H1 (cell line): ENCODE data around the gene C21orf58. TPM values are rescaled to one million over a fixed set of nuclear protein-coding genes. Genes with fewer than 3 reads are reported as not detected.

Experiments used
- CTCF ChIA-PET: fragments of 300-600 bp; sonication (Branson Sonifier 250); formaldehyde crosslinking; loops from one replicate; lab custom pipeline; 2021; ENCODE audit not compliant: partially characterized antibody; lab: Charles Lee
- POLR2A ChIA-PET: fragments of 300-600 bp; sonication (Branson Sonifier 250); formaldehyde crosslinking; loops from one replicate; lab custom pipeline; 2021; ENCODE audit warnings: inconsistent platforms; ENCODE audit not compliant: partially characterized antibody; lab: Charles Lee
- DNase-seq, 2 experiments: peaks; one replicate each; pipeline versions ENCODE4 v3.0.0 to v3.0.0-alpha.2; 2010 to 2022; ENCODE audit warnings: low spot score in 2 of 2, low read depth in 1 of 2, mixed read lengths in 1 of 2
- FAIRE-seq: peaks from 2 replicates; lab custom pipeline; 2011; peaks lifted over from hg19 to GRCh38; lab: Jason Lieb, UNC
- H2AFZ ChIP-seq: 2 replicates; pipeline ENCODE4 v1.8.1; 2012; ENCODE audit warnings: low read length, inconsistent platforms
- H2AK5ac ChIP-seq: 2 replicates; pipeline ENCODE4 v1.6.1; 2013; ENCODE audit warnings: low read depth, low read length
- H2BK120ac ChIP-seq: replicated peaks from 2 replicates; pipeline ENCODE3; 2013; ENCODE audit warnings: low read depth, low read length, inconsistent platforms
- H2BK12ac ChIP-seq: 2 replicates; pipeline ENCODE4 v1.6.1; 2013; ENCODE audit warnings: low read depth, low read length
- H2BK15ac ChIP-seq: 2 replicates; pipeline ENCODE4 v1.6.1; 2013; ENCODE audit warnings: low read length
- H2BK20ac ChIP-seq: 2 replicates; pipeline ENCODE4 v1.6.1; 2013; ENCODE audit warnings: low read length
- H2BK5ac ChIP-seq: 2 replicates; pipeline ENCODE4 v1.6.1; 2013; ENCODE audit warnings: low read depth, low read length
- H3K14ac ChIP-seq: 2 replicates; pipeline ENCODE4 v1.6.1; 2013; ENCODE audit warnings: inconsistent platforms; ENCODE audit not compliant: insufficient read length
- H3K18ac ChIP-seq: 2 replicates; pipeline ENCODE4 v1.6.1; 2013; ENCODE audit warnings: low read length; ENCODE audit errors: extremely low read depth
- H3K23ac ChIP-seq: 2 replicates; pipeline ENCODE4 v1.6.1; 2013; ENCODE audit warnings: inconsistent platforms; ENCODE audit not compliant: insufficient read length
- H3K23me2 ChIP-seq: 2 replicates; pipeline ENCODE4 v1.6.1; 2013; ENCODE audit warnings: low read depth, low read length
- H3K27ac ChIP-seq: 2 replicates; pipeline ENCODE4 v1.6.1; 2011; ENCODE audit warnings: low read depth, low read length, inconsistent platforms
- H3K27me3 ChIP-seq, 4 experiments: replicated peaks in 1 of 4; 1 replicate in 1 of 4; 2 replicates in 3 of 4; pipeline versions ENCODE4 v1.6.1 to v1.8.1; 2011 to 2013; ENCODE audit warnings: low read length in 3 of 4, mild to moderate bottlenecking in 3 of 4, inconsistent platforms in 2 of 4, mixed read lengths in 2 of 4, moderate library complexity in 1 of 4; ENCODE audit not compliant: control insufficient read depth in 3 of 4, insufficient read depth in 3 of 4; ENCODE audit errors: extremely low read depth in 1 of 4
- H3K36me3 ChIP-seq, 4 experiments: 2 replicates each; pipeline versions ENCODE4 v1.6.1 to v1.8.1; 2011 to 2013; ENCODE audit warnings: mild to moderate bottlenecking in 4 of 4, low read length in 3 of 4, moderate library complexity in 2 of 4, control low read depth in 1 of 4, inconsistent platforms in 1 of 4; ENCODE audit not compliant: insufficient read depth in 4 of 4, control insufficient read depth in 2 of 4
- H3K4ac ChIP-seq: replicated peaks from 2 replicates; pipeline ENCODE3; 2013; ENCODE audit warnings: low read length, low read depth, mixed read lengths, inconsistent platforms; ENCODE audit not compliant: insufficient read length
- H3K4me1 ChIP-seq, 4 experiments: replicated peaks in 1 of 4; 1 replicate in 1 of 4; 2 replicates in 3 of 4; pipeline versions ENCODE4 v1.6.1 to v1.8.1; 2011 to 2013; ENCODE audit warnings: low read length in 3 of 4, inconsistent platforms in 2 of 4, mixed read lengths in 1 of 4; ENCODE audit not compliant: insufficient read depth in 4 of 4, control insufficient read depth in 3 of 4
- H3K4me2 ChIP-seq, 2 experiments: 2 replicates each; pipeline versions ENCODE4 v1.6.1 to v1.8.1; 2011 to 2013; ENCODE audit warnings: low read depth in 2 of 2, low read length in 2 of 2, control low read depth in 1 of 2, inconsistent platforms in 1 of 2, mild to moderate bottlenecking in 1 of 2; ENCODE audit not compliant: insufficient read depth in 1 of 2
- H3K4me3 ChIP-seq, 4 experiments: fragments of 200-600, 300-600 bp in 1 of 4; sonication (generic), shearing (Covaris generic), sonication (Bioruptor Twin) in 1 of 4; 2 replicates each; pipeline versions ENCODE4 v1.5.1 to v1.8.1; 2011 to 2016; ENCODE audit warnings: low read length in 4 of 4, low read depth in 3 of 4, control low read depth in 2 of 4, inconsistent platforms in 2 of 4, mild to moderate bottlenecking in 2 of 4, mixed read lengths in 1 of 4, moderate library complexity in 1 of 4; ENCODE audit not compliant: insufficient read depth in 2 of 4; ENCODE audit errors: extremely low read depth in 1 of 4
- H3K56ac ChIP-seq: replicated peaks from 2 replicates; pipeline ENCODE3; 2013; ENCODE audit warnings: low read depth, mild to moderate bottlenecking, mixed read lengths, low read length, inconsistent platforms; ENCODE audit not compliant: insufficient read length
- H3K79me1 ChIP-seq: 2 replicates; pipeline ENCODE4 v1.6.1; 2013; ENCODE audit warnings: low read depth, low read length, control low read depth
- H3K79me2 ChIP-seq, 2 experiments: 2 replicates each; pipeline versions ENCODE4 v1.6.1 to v1.8.1; 2012 to 2013; ENCODE audit warnings: low read length in 2 of 2, mild to moderate bottlenecking in 2 of 2, inconsistent platforms in 1 of 2; ENCODE audit not compliant: insufficient read depth in 2 of 2, control insufficient read depth in 1 of 2
- H3K9ac ChIP-seq, 4 experiments: replicated peaks in 1 of 4; 1 replicate in 1 of 4; 2 replicates in 3 of 4; pipeline versions ENCODE4 v1.6.1 to v1.8.1; 2011 to 2013; ENCODE audit warnings: low read depth in 3 of 4, low read length in 3 of 4, control low read depth in 2 of 4, mild to moderate bottlenecking in 2 of 4, moderate library complexity in 2 of 4, inconsistent platforms in 1 of 4; ENCODE audit errors: extremely low read depth in 1 of 4
- H3K9me3 ChIP-seq, 2 experiments: 2 replicates each; pipeline versions ENCODE4 v1.6.1 to v1.8.1; 2012 to 2013; ENCODE audit warnings: mild to moderate bottlenecking in 2 of 2, moderate library complexity in 2 of 2, control low read depth in 1 of 2, inconsistent platforms in 1 of 2, low read depth in 1 of 2, low read length in 1 of 2, mixed read lengths in 1 of 2; ENCODE audit not compliant: insufficient read depth in 2 of 2
- H4K20me1 ChIP-seq, 2 experiments: replicated peaks in 1 of 2; 2 replicates each; pipeline versions ENCODE3 to v1.8.1; 2011 to 2013; ENCODE audit warnings: inconsistent platforms in 2 of 2, low read length in 2 of 2, mild to moderate bottlenecking in 1 of 2; ENCODE audit not compliant: insufficient read depth in 2 of 2, control insufficient read depth in 1 of 2
- H4K5ac ChIP-seq: 2 replicates; pipeline ENCODE4 v1.6.1; 2013; ENCODE audit warnings: low read length, low read depth, mixed read lengths, inconsistent platforms; ENCODE audit not compliant: insufficient read length
- H4K8ac ChIP-seq: 2 replicates; pipeline ENCODE4 v1.8.0; 2013; ENCODE audit warnings: mild to moderate bottlenecking, moderate library complexity, low read length, inconsistent platforms; ENCODE audit not compliant: insufficient read depth; ENCODE audit errors: extremely low read depth
- H4K91ac ChIP-seq: replicated peaks from 2 replicates; pipeline ENCODE3; 2013; ENCODE audit warnings: low read length, mixed read lengths, inconsistent platforms; ENCODE audit not compliant: insufficient read length
- KDM4A ChIP-seq: IDR thresholded peaks from one replicate; pipeline ENCODE4 v1.7.1; 2012; ENCODE audit warnings: low read depth, mild to moderate bottlenecking, moderate library complexity, low read length, inconsistent platforms; ENCODE audit not compliant: severe bottlenecking
- SIRT6 ChIP-seq: IDR thresholded peaks from one replicate; pipeline ENCODE4 v1.7.1; 2012; ENCODE audit warnings: low read length, inconsistent platforms
- SIX5 ChIP-seq: IDR thresholded peaks from 2 replicates; pipeline ENCODE4 v1.6.1; 2011; ENCODE audit warnings: mild to moderate bottlenecking, low read depth, low read length
- WGBS, 2 experiments: shearing (Covaris generic) in 1 of 2; methylation state at CpG; one replicate each; pipeline versions ENCODE4 v1.1.6 to v1.1.7; 2013 to 2015; ENCODE audit warnings: low lambda C conversion rate in 2 of 2, mixed read lengths in 2 of 2, inconsistent platforms in 1 of 2, low coverage in 1 of 2, missing lambda C conversion rate in 1 of 2; ENCODE audit not compliant: insufficient replicate concordance in 2 of 2, insufficient coverage in 1 of 2, insufficient read length in 1 of 2; ENCODE audit errors: extremely low coverage in 1 of 2, missing lambda C conversion rate in 1 of 2; 5-methylcytosine and 5-hydroxymethylcytosine counted together
- polyA plus RNA-seq, 7 experiments: library from polyadenylated mRNA; depleted of rRNA in 3 of 7; stranded (reverse) in 5 of 7; unstranded in 2 of 7; fragments of >200 nt in 5 of 7; fragments of 200-250 nt in 2 of 7; gene quantifications; 1 replicate in 5 of 7; 2 replicates in 1 of 7; 4 replicates in 1 of 7; pipeline versions ENCODE4 v1.2.1 to v1.2.3, GENCODE V29; 2011 to 2013; ENCODE audit warnings: missing spikeins in 2 of 7, mixed read lengths in 2 of 7
- total RNA-seq: library from RNA; stranded (reverse); fragmentation: NEBNext Ultra II Directional; extraction: Animal tissue kit (Norgen Biotek cat#: 25700); gene quantifications from 2 replicates; pipeline ENCODE4 v1.2.1, GENCODE V29; 2021
- TF ChIP-seq, protein P1 (sequence below): IDR thresholded peaks from 2 replicates; pipeline ENCODE4 v1.6.1; 2012; ENCODE audit warnings: low read length, inconsistent platforms

Gene C21orf58
- total and polyA plus RNA-seq, 2 of the 8 experiments (the other 6 are each of a cell fraction or from before 2014, with no cell fraction given), result 13.8 to 26.1 TPM

DNA sequence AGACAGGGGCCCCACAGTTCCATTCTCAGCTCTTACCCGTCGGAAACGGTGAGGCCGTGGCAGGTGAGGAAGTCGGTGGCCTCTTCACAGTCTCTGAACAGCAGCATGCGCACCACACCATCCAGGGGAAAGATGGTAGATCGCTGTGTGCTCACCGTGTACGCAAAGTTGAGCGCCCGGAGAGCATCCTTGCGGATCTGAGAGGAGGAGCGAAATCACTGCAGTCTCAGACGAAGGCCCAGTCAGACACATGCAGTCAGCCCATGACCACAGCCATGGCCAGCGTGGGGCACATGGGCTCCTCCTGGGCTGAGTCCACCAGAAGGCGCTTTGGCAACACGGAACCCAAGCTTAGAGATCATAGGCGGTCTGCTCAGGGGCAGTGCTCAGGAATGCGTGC lies 56.7 kb downstream of the C21orf58 start:
- Histone ChIP-seq H2BK12ac (no peak overlapping the region), H3K4me3 (no peak overlapping the region), H4K91ac (no peak overlapping the region), H3K23me2 (no peaks in the 10 kb centered on the region), H3K4me1 (no peaks in the 10 kb centered on the region), H2BK20ac (no peak overlapping the region), H3K23ac (no peak overlapping the region), H3K79me2 (no peaks in the 10 kb centered on the region), H3K14ac (no peak overlapping the region), H2BK120ac (no peak overlapping the region), H3K56ac (no peak overlapping the region), H2AFZ (no peak overlapping the region), H3K18ac (no peak overlapping the region), H4K8ac (no peak overlapping the region), H3K9ac (no peak overlapping the region), H3K36me3 (peaks cover 16 to 56% (median 48%) of the 10 kb centered on the region in 4 experiments), H4K5ac (no peak overlapping the region), H2BK5ac (no peak overlapping the region), H4K20me1 (peaks cover 7 to 20% of the 10 kb centered on the region in 2 experiments), H2BK15ac (no peak overlapping the region), H3K79me1 (peaks cover 4% of the 10 kb centered on the region; the same call in 1 of the 2 replicates), H3K4ac (no peak overlapping the region), H2AK5ac (no peak overlapping the region), H3K27ac (no peak overlapping the region), H3K4me2 (no peak overlapping the region), H3K9me3 (no peaks in the 10 kb centered on the region), H3K27me3 (no peaks in the 10 kb centered on the region)
- DNase-seq, result no peak
- CTCF ChIA-PET, result interaction anchor here (2.4 kb wide), 1 partner anchor 17 kb away, joined by 9 read pairs; the partner anchor contains the start of gene MCM3AP
- no peak for TF ChIP-seq SIRT6
- TF ChIP-seq SIX5, result no peak
- TF ChIP-seq, protein P1, sequence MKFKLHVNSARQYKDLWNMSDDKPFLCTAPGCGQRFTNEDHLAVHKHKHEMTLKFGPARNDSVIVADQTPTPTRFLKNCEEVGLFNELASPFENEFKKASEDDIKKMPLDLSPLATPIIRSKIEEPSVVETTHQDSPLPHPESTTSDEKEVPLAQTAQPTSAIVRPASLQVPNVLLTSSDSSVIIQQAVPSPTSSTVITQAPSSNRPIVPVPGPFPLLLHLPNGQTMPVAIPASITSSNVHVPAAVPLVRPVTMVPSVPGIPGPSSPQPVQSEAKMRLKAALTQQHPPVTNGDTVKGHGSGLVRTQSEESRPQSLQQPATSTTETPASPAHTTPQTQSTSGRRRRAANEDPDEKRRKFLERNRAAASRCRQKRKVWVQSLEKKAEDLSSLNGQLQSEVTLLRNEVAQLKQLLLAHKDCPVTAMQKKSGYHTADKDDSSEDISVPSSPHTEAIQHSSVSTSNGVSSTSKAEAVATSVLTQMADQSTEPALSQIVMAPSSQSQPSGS, result no peak
- no peak for TF ChIP-seq KDM4A
- no peak for FAIRE-seq
- POLR2A ChIA-PET, result interaction anchor here (1.0 to 2.0 kb wide), 5 partner anchors 8 to 56 kb away, joined by 3 to 10 read pairs (median 3); no protein-coding TSS in a partner anchor
- 88% methylated on average over 15 of the region's 19 CpGs; no CpG with 5 or more reads in 1 of the 2 experiments for WGBS, 2 experiments
